ENCODE measurements around the gene PPP1R9A.

DNA sequence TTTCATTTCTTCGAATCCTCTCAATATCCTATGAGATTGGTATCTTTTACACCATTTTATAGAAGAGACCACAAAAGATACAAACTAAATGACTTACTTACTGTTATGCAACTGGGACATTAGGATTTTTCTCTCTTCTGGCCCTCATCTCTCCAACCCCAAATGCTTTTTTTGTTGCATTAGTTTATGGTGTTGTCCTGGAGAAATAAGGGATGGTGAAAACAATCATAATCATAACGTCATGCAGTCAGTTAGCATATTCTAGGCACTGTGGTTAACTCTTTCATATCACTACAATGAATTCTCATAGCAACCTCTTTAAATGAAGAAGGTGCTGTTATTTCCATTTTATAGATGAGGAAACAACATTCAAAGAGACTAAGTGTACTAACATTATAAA is 312.3 kb downstream of the PPP1R9A start:
- TF ChIP-seq, protein P1, sequence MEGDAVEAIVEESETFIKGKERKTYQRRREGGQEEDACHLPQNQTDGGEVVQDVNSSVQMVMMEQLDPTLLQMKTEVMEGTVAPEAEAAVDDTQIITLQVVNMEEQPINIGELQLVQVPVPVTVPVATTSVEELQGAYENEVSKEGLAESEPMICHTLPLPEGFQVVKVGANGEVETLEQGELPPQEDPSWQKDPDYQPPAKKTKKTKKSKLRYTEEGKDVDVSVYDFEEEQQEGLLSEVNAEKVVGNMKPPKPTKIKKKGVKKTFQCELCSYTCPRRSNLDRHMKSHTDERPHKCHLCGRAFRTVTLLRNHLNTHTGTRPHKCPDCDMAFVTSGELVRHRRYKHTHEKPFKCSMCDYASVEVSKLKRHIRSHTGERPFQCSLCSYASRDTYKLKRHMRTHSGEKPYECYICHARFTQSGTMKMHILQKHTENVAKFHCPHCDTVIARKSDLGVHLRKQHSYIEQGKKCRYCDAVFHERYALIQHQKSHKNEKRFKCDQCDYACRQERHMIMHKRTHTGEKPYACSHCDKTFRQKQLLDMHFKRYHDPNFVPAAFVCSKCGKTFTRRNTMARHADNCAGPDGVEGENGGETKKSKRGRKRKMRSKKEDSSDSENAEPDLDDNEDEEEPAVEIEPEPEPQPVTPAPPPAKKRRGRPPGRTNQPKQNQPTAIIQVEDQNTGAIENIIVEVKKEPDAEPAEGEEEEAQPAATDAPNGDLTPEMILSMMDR (conservative IDR thresholded peaks at IDR 0.05; ENCODE audit: low read depth, low read length), result no peak
- TF ChIP-seq EZH2 (IDR thresholded peaks at IDR 0.05; ENCODE audit: borderline replicate concordance, low read depth, low read length, poor library complexity, severe bottlenecking), result no peak
